OCI-LY3 (cell line): ENCODE data around the gene RAD51B.

Experiments
- CTCF ChIP-seq: fragments of 200-600, 300-600 bp; sonication (generic); IDR thresholded peaks from 2 replicates; pipeline ENCODE4 v1.5.1; 2014; ENCODE audit warnings: antibody characterized with exemption, low read length, low read depth
- EZH2phosphoT487 ChIP-seq: fragments of 200-600 bp; shearing (Covaris generic); IDR thresholded peaks from 2 replicates; pipeline ENCODE4 v1.6.1; 2018; ENCODE audit warnings: antibody characterized with exemption, mixed run types, low read depth

- TF ChIP-seq CTCF (no peak), EZH2phosphoT487 (no peak)
These were observed 164.7 kb downstream of the RAD51B start for GRCh38 chr14:67984274-67984673.
